ENCODE data around the gene SPSB2.
"Not testable (repeated sequence)": the region's sequence is repeated elsewhere in the genome, so short reads cannot be mapped to it uniquely, and the experiment has no call there.

- not testable (repeated sequence) for TF ChIP-seq HMG20A (CRISPR knock-in tag; conservative IDR thresholded peaks at IDR 0.05); RHOXF2B (CRISPR knock-in tag; conservative IDR thresholded peaks at IDR 0.05); USF2 (CRISPR knock-in tag; IDR thresholded peaks at IDR 0.05); CHD1 (IDR thresholded peaks at IDR 0.05; ENCODE audit: low read length)
- TF ChIP-seq, protein P1, sequence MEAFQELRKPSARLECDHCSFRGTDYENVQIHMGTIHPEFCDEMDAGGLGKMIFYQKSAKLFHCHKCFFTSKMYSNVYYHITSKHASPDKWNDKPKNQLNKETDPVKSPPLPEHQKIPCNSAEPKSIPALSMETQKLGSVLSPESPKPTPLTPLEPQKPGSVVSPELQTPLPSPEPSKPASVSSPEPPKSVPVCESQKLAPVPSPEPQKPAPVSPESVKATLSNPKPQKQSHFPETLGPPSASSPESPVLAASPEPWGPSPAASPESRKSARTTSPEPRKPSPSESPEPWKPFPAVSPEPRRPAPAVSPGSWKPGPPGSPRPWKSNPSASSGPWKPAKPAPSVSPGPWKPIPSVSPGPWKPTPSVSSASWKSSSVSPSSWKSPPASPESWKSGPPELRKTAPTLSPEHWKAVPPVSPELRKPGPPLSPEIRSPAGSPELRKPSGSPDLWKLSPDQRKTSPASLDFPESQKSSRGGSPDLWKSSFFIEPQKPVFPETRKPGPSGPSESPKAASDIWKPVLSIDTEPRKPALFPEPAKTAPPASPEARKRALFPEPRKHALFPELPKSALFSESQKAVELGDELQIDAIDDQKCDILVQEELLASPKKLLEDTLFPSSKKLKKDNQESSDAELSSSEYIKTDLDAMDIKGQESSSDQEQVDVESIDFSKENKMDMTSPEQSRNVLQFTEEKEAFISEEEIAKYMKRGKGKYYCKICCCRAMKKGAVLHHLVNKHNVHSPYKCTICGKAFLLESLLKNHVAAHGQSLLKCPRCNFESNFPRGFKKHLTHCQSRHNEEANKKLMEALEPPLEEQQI (IDR thresholded peaks at IDR 0.05) = not testable (repeated sequence)
These were observed 19.6 kb upstream of the SPSB2 start for GRCh38 chr12:6892683-6893082.

All from K562 (cell line).